Measurements from ENCODE around the gene SERPINB10.

SERPINB10 gene, protein sequence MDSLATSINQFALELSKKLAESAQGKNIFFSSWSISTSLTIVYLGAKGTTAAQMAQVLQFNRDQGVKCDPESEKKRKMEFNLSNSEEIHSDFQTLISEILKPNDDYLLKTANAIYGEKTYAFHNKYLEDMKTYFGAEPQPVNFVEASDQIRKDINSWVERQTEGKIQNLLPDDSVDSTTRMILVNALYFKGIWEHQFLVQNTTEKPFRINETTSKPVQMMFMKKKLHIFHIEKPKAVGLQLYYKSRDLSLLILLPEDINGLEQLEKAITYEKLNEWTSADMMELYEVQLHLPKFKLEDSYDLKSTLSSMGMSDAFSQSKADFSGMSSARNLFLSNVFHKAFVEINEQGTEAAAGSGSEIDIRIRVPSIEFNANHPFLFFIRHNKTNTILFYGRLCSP

DNA sequence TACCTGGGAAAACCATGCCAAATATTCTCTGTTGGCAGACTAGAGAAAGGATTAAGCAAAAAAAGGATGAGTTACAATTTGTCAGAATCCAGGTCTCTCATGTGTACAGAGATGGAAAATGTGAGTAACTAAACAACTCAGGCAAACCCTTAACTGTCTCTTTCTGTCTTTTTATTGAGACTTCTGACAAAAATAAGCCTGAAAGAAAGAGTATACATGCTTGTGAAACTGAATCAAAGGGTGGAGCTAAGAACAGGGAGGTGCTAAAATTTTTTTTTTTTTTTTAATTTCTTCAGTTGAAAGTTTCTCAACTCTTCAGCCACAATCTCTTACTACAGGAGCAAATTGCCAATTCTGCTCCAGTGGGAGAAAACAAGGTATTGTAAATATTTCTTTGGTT lies at the start of gene SERPINB10:
Gene SERPINB10 (plus strand): TSS at position 295 of the 400 bp plus-strand sequence. CDS start 7,553 bp downstream, outside the sequence.
- DNase-seq = no peak

DNA sequence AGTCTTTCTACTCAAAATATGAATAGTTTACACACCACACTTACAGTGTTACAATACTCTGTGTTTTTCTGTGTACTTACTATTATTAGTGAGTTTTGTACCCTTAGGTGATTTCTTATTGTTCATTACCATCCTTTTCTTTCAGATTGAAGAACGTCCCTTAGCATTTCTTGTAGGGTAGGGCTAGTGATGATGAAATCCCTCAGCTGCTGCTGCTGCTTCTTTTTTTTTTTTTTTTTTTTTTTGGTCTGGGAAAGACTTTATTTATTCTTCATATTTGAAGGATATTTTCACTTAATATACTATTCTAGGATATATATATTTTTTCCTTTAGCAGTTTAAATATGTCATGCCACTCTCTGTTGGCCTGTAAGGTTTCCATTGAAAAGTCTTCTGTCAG lies 49.3 kb upstream of the SERPINB10 start:
- DNase-seq = no peak

DNA sequence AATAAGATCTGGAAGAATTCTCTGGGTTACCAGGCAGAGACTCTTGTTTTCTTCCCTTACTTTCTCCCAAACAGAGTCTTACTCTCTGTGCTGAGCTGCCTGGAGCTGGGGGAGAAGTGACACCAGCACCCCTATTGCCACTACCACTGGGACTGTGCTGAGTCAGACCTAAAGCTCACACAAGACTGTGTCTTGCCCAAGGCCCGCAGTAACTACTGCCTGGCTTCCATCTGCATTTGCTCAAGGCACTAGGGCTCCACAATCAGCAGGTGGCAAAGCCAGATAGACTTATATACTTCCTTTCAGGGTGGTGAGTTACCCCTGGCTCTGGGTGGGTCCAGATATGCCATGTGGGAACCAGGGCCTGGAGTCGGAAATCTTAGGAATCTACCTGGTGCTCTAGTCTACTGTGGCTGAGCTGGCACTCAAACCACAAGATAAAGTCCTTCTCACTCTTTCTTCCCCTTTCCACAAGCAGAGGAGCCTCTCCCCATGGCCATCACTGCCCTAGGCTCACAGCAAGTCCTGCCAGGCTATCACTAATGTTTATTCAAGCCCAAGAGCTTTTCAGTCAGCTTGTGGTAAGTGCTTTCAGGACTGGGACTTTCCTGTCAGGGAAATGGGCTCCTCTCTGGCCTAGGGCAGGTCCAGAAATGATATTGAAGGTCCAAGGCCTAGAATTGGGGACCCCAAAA lies 47.8 kb upstream of the SERPINB10 start:
- DNase-seq = no peak

DNA sequence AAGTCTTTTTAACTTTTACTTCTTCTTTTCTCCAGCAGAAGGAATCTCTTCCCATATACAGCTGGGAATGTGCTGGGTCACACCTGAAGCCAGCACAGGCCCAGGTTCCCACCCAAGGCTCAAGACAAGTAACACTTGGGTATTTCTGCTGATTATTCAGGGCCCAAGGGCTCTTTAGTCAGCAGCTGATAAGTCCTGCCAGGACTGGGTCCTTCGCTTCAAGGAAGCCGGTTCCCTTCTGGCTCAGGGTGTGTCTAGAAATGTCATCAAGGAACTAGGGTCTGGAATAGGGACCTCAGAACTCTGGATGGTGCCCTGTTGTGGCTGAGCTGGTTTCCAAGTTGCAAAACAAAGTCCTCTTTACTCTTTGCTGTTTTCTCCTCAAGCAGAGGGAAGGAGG lies 47.2 kb upstream of the SERPINB10 start:
- no peak for DNase-seq

DNA sequence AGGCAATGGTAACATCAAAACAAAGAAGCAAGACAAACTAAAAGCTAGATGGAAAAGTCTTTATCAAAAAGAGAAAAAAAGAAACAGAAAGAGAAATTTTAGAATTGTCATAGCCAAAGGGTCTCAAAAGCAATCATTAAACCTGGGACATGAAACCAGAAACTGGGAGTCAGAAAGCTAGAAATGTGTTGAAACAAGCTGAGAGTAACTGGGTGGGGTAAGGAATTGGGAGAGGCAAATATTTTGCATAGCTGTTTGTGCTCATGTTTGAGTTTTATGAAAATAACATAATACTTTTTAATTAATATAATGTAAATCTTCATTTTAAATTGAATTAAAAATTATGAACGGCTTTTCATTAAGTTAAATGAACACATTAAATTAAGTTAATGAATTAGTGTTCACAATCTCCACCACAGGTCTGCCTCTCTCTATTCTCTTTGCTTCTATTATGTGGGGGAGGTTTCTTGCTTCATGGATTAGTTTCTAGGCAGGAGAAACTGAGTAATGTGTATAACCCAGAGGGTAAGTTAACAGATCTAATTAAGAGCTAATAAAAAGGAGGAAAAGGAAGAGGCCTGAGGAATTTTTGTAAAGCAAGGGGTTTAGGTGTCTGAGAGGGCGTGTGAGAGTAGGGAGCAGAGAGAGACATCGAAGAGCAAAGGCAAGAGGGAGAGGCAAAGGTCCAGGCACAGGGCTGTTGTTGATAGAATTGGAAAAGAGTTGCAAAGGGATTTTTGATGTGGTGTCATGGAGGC lies 40.2 kb upstream of the SERPINB10 start:
- DNase-seq = no peak

DNA sequence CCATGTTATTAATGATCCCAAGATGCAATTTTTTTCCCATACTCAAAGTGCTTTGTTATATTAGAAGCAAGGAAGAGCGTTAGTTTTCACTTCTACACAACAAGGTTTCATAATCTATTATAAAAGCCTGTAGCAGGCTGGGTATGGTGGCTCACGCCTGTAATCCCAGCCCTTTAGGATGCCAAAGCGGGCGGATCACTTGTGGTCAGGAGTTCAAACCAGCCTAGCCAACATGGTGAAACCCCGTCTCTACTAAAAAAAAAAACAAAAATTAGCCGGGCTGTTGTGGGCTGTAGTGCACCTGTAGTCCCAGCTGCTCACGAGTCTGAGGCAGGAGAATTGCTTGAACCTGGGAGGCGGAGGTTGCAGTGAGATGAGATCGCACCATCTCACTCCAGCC lies 39.2 kb upstream of the SERPINB10 start:
- DNase-seq = no peak

DNA sequence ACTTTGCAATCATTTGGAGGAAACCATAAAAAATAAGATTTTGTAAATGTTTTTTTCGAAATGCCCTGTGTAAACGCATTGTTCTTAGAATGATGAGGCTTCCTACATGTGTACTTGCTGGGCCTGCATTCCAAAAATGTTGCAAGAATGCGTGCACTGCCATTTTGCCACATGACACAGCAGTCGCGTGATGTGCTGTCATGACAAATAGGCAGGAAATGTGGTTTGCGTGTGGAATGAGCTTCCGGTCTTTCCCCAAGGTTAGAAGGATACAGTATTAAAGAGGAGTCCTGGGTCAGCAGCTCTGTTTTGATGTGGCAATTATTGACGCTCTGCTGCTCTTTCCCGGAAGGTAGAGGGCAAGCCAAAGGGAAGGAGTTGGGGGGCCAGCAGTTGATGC lies 38.4 kb upstream of the SERPINB10 start:
- no peak for DNase-seq

DNA sequence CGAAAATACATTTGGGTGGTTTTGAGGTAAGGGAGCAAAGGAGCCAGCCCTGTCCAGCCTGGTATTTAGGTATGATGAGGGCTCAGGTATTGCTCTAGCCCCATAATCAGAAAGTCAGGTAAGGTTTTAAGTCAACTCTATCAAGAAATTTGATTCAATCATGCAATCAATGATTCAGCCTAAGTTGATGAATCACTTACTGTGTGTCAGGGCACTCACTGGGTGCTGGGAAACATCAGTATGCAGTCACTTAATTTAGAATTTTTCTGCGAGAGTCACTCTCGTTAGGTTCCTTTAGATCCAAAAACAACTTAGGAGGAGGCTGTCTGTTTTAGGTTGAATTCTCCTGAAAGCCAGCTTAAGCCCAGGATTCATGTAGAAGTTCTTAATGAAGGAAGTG lies 37.9 kb upstream of the SERPINB10 start:
- DNase-seq = no peak

DNA sequence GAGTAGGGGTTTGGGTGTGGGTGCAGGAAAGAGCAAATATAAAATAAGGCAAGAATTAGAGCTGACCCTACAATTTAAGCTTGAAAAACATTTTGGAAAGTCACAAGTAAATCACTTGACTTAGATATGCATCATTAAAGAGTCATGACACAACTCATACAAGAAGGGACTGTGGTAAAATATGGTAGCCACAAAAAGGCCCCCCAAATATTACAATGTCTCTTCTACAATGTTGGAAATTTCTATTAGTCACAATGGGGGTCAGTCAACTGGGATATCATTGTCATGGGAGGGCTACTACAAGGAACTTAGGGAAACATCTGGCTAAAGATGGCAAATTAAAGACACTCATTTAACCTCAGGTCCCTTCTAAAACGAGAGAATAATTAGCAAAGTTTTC lies 35.9 kb upstream of the SERPINB10 start:
- no peak for DNase-seq

DNA sequence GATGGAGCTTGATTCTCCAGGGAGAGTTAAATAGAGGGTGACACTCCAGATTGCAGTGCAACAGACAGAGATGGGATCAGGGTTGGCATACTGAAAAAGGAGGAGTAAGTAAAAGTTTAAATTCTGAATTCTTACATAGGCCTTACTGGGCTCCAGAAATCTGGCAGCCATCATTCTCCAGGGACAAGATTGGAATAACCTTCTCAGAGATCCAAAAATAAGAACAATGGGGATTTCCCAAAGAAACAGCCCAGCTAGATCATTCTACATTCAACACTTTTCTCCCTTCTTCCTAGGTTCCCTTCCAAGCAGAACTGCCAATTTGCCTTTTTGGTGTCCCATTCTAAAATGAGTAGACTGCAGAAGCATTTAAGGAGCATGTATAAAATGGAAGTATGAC lies 35.2 kb upstream of the SERPINB10 start:
- no peak for DNase-seq

DNA sequence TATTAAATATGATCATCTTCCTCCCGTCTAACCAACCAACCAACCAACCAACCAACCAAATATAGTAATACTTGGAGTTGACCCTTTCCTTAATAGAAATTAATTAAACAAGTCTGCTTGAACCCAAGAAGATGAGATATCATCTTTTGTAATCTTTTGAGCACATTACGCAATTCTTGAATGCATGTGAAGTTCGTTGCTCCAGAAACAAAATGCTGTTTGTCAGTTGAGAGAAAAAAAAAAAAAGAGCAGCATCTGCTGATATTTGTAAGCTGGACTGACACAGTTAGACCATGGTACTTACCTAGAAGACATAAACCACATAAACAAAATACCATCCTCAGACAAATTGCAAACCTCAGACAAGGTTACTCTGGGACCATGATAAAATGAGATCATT lies 29.4 kb upstream of the SERPINB10 start:
- no peak for DNase-seq

DNA sequence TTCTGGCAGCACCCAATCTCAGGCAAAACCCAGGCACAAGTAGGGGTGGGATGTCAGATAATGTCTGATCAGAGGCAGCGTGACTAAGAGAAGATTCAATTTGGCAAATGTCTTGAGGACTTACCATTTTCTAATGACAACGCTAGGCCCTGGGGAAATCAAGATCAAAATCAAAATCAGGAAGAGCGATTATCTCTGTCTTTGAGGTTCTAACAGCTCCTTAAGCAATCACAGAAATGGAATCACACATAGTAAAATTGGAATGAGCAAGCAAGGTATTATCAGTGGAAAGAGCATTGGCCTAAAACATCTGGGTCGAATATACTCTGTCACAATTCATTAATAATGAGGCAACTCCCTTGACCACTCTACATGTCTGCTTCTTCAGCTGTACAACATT lies 28.8 kb upstream of the SERPINB10 start:
- no peak for DNase-seq

DNA sequence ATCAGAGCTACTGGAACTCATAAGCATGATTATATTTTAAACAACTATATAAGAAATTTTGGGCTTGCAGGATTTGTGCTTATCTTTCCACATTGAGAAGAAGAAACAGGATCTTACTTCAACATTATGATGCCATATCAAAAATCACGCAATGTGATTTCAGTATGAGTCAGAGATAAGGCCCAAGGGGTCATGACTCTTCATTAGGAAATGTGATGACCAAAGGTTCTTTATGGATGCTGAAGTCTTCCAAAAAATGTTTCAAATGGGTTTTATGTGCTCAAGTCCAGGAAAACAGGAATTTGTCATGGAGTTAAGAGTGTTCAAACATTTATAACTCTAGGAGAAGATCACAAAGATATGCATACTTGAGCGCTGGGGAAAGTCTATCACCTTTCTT lies 28.0 kb upstream of the SERPINB10 start:
- no peak for DNase-seq

DNA sequence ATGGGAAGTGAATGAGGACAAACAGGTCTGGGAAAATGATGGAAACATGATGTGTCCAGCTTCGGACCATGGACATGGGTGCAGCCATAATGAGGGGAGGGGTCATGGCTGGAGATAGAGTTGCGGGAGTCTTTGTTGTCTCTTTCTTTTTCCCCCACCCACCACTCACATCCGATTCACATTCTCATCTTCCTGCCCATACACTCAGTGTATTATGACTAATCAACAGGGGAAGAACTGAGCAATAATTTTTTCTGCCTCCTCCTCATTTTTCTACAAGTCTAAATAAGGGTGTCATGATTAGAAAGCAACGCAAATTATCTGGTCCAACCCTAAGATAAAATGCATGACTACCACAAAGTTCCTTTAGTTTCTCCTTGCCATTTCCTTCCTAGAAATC lies 25.9 kb upstream of the SERPINB10 start:
- no peak for DNase-seq

DNA sequence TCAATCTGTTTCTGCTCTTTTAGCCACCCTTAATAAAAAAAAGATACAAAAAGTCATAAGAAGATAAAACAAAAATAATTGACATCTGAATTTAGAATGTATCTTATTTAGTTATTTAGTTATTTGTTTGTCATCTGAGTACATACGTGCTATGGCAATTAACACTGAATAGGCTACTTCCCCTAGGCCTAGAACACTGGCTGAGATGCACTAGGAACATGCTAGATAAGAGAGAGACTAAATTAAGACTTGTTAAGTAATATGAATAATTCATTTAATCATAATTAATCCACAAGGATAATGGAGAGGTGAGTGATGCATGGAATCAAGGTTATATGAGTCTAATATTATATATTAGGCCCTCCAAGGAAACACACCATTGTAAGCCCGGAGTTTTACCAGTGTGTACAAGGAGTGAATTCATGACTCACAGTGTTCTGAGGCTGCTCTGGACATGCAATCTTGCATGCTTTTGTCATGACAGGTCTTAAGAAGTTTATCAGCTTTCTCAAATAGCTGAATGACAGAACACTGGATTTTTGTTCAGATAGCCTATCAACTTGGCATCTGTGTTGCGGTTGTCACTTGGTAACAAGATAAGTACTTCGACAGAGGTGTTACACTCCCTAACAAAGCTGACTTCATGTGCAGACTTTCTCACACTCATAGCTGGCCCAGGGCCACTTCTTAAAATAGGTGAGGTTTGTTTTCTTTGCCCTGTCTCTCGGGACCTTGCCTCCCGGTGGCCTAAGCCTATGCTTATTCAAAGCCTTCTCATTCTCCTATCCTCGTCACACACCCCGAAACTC lies 25.2 kb upstream of the SERPINB10 start:
- DNase-seq = no peak

DNA sequence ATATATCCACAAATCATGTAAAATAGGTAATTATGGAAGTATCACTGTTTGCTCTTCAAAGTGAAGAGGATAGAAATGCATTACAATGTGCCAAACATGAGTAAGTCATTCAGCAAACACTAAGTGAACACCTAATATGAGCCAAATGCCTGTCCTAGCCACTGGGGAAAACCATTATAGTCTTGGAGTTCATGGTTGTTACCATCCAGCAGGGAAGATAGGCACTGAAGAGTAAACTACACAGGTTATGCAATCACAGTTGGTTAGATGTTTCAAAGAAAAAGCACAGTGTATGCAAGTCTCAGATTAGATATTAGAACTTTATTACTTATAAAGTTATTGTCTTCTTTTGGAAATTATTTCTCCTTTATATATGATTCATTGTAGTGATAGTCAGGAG lies 24.1 kb upstream of the SERPINB10 start:
- DNase-seq = no peak

DNA sequence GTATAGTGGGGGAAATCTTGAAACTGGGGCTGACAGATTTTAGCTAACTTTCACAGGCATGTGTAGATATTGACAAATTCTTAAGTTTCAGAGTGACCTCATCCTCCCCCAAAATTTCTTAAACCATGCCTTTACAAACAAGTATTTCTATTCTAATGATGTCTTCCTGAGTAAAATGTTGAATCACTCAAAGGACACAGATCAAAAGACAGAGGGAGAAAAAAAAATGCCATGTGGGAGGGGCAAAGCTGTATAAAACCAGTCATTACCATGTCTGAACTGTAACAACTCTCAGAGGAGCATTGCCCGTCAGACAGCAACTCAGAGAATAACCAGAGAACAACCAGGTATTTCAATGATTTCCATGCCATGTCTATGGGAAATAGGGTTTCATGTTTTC lies 20.3 kb upstream of the SERPINB10 start, which contains the start of gene SERPINB2:
Gene SERPINB2 (plus strand): TSS at position 282 of the 400 bp plus-strand sequence. CDS start 3,740 bp downstream, outside the sequence.
- DNase-seq = no peak

DNA sequence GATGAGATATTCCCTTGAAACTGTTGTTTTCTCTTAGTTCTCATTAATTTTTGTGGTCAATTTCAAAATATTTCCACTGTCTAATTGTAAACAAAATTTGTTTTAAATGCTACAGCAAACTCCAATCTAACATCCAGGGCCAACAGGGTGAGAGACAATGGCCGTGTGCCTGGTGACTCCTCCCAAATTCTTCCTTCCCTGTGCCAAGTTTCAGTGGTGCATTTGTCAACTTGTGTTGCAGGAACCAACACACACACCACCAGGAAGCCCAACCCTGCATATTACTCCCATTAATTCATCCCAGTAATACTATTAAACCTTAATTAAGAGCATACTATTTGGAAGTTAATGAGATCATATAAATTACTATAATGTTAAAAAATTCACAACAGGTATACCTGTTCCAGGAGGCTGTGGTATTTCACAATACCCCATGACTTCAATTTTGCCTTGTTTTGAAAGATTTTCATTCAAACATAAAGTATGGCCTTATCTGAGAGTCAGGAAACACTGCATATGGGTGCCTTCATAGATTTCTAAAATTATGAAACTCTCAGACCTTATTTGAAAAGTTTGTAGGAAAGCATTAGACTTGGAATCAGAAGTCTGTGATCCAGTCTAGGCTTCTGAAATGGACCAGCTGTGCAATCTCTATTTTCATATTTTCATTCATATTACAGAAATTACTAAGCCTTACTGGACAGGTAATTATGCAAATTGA lies 19.1 kb upstream of the SERPINB10 start:
- no peak for DNase-seq

DNA sequence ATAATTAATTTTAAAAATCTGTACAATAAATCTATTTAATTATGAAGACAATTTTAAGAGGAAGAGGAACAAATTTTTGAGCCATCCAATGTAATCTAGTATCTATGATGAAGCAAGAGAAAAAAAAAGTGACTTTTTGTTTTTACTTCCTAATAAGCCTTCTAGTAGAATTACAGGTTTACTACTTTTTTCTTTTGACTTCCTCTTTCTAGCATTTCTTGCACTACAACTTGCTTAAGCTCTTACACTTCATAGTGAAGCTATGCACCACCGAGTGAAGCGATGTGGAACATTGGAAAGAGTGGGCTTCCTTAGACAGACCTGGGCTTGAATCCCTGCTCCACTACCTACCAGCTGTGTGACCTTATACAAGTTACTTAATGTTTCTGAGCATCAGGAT lies 18.1 kb upstream of the SERPINB10 start:
- no peak for DNase-seq

DNA sequence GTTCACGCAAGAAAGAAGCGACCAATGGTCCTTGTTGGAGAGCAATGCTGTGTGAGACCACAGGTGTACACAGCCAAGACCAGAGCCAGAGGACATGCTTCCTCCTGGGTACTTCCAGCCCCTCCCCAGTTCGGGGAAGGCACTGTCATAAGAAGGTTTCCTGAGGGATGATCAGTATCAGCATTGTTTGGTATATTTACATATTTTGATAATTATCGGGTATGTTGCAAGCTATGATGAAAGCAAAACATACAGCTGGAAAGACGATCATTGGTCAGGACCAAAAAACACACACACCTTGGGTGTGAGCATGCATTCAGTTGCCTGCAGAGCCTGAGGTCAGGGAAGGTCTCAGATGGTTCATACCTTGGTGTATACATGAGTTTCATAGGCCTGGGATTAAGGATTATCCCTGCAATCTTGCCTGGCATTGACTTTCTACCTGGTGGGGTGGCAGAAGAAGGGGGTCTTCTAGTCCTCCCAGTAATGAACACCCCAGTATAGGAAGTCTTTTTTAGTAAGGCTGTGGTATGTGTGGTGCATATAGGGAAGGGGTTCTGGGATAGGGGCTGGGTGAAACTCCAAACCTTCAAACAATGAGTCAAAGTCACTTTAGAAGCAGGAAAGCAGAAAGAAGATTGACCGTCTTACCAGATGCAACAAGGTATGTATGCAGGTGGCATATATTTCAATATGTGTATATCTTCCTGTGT lies 17.4 kb upstream of the SERPINB10 start:
- no peak for DNase-seq
